Activated CD8-positive, alpha-beta memory T cell treated with anti-CD3 and anti-CD28 coated beads, Interleukin-2, amount 10 ng/mL, durations not matched to agents 7 days and 5 days (primary cell): ENCODE results near the gene HMCN2. TPM values are rescaled to one million over a fixed set of nuclear protein-coding genes. Genes with fewer than 3 reads are reported as not detected.
"Not testable (repeated sequence)": the region's sequence is repeated elsewhere in the genome, so short reads cannot be mapped to it uniquely, and the experiment has no call there.

Source experiments
- ATAC-seq: fragments of 150-1000 bp; cut with Tn5 transposase; one replicate; pipeline ENCODE4 v1.10.0; 2021; ENCODE audit warnings: moderate library complexity
- CTCF ChIA-PET: fragments of 350-600 bp; sonication (Branson Sonifier 250); formaldehyde crosslinking; loops from one replicate; lab custom pipeline; 2021; ENCODE audit warnings: antibody characterized with exemption; lab: Charles Lee
- DNase-seq: peaks from one replicate; pipeline ENCODE4 v3.0.0-alpha.2; 2020
- H3K27ac Mint-ChIP-seq: one replicate; pipeline ENCODE4 v1.8.0; 2021; ENCODE audit warnings: mild to moderate bottlenecking, mixed read lengths
- H3K27me3 Mint-ChIP-seq: one replicate; pipeline ENCODE4 v1.8.0; 2021; ENCODE audit warnings: mixed read lengths
- H3K36me3 Mint-ChIP-seq: one replicate; pipeline ENCODE4 v1.8.0; 2021; ENCODE audit warnings: mild to moderate bottlenecking, mixed read lengths
- H3K4me1 Mint-ChIP-seq: one replicate; pipeline ENCODE4 v1.8.0; 2021; ENCODE audit warnings: mixed read lengths
- H3K4me3 Mint-ChIP-seq: one replicate; pipeline ENCODE4 v1.8.0; 2021; ENCODE audit warnings: mild to moderate bottlenecking, moderate library complexity, mixed read lengths
- H3K9me3 Mint-ChIP-seq: one replicate; pipeline ENCODE4 v1.8.0; 2022; ENCODE audit warnings: low read depth, mixed read lengths
- total RNA-seq, 2 experiments: library from RNA; stranded (reverse); gene quantifications; one replicate each; pipeline ENCODE4 v1.2.3, GENCODE V29; 2021

The HMCN2 gene
- total RNA-seq, 2 experiments from 2014 or later: not detected

DNA sequence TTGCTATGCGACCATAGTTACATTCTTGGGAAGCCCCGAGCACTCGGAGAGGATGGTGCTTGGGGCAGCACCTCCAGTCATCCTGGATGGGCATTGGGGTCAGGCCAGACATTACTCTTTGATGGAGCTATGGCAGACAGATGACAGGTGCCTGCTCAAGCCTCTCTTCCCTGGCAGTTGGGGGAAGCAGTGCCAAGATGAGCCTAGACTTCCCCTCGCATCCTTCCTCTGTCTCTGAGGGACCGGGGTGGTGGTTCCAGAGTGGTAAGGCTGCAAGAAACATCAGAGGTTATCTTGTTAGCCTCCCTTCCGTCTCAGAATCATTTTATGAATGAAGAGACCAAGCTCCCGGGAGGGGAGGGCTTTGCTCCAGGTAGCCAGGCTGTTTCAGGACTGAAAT lies 2.8 kb upstream of the HMCN2 start:
- no peak for ATAC-seq
- no peak for DNase-seq
- H3K36me3 Mint-ChIP-seq: no peaks in the 10 kb centered on the region
- CTCF ChIA-PET: no interaction called here
- no peak overlapping the region for H3K4me3 Mint-ChIP-seq
- H3K27ac Mint-ChIP-seq: no peak overlapping the region
- H3K4me1 Mint-ChIP-seq: no peaks in the 10 kb centered on the region
- peaks cover 74% of the 10 kb centered on the region for H3K27me3 Mint-ChIP-seq
- no peaks in the 10 kb centered on the region for H3K9me3 Mint-ChIP-seq

DNA sequence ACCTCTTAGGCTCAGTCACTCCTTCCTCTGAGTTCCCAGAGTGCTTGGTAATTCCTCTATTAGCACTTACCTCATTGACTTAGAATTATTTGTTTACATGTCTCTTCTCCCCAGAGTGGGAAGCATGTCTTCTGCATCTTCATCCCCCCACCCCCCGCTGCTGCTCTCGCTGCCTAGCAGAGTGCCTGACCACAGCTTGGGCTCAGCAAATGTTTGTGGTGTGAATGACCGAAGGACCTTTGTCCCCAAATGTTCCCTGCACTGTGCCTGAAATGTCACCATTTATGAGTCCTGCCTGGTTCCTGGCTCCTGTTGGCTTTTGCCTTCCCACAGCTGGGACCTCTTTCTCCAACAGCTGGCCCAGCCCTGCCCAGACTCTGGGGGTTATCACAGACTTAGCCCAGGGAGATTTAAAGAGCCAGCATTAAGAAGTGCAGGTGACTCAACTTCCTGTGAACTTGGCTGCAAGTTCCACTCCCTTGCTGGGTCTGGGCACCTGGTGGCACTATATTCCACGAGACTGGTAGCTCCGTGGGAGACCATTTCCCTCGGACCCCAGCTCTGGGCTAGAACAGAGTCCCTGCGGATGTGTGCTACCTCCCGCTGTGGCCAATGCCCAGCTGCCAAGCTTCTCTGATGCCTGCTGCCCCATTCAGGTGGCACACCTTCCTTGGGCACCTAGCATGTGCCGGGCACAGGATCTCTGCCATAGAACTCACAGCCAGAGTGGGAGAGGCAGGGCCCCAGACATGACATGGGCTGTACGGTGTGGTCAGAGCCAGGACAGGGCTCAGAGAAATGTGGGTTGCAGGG lies 1.8 kb upstream of the HMCN2 start:
- H3K4me3 Mint-ChIP-seq: no peak overlapping the region

DNA sequence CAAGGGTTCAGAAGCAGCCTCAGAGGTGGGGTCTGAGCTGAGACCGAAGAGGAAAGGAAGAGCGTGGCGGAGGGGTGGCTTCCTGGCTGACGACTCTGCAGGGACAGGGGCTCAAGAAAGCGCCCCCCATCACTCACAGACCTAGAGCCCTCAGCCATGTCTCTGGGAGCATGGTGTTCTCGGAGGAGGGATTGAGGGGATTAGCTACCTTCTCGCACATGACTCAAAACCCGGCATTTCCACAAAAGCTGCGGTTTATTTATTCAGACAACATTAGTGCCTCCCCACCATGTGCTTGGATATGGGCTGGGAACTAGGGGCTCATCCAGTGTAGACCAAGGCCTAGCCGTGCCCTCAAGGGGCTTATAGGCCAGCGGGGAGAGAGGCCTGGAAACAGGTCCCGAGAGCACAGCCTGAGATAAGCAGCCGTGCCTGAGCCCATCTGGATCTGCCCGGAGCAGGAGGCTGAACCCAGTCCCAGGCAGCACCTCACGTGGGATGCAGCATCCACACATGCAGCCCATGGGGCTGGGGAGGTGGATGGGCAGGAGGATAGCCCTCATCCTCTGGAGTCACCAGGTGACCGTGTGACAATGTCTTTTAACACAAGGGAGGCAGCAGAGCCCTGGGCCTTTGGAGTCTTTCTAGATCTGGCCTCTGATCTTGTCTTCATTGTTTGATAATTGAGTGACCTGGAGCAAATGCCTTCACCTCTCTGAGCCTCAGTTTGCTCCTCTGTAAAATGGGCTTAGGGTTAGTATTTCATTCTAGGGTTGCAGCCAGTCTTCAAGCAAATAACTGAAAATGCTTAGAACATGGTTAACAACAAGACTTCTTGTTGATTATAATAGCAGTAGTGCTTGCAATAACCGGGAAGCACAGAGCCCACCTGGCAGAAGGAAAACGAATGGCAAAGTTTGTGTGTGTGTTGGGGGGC lies 878 bp upstream of the HMCN2 start:
- no peak overlapping the region for H3K4me3 Mint-ChIP-seq
- peaks cover 84% of the 10 kb centered on the region for H3K27me3 Mint-ChIP-seq
- no peaks in the 10 kb centered on the region for H3K9me3 Mint-ChIP-seq
- H3K4me1 Mint-ChIP-seq: no peaks in the 10 kb centered on the region
- H3K36me3 Mint-ChIP-seq: no peaks in the 10 kb centered on the region
- CTCF ChIA-PET: interaction anchor here (1.5 kb wide), 1 partner anchor 157 kb away, joined by 3 read pairs; no protein-coding TSS in a partner anchor
- no peak overlapping the region for H3K27ac Mint-ChIP-seq
- ATAC-seq (no peak), DNase-seq (no peak)

More for the DNA sequence above, 1.8 kb upstream of the HMCN2 start:
- ATAC-seq: no peak
- Mint-ChIP-seq H3K27me3 (peaks cover 84% of the 10 kb centered on the region), H3K36me3 (no peaks in the 10 kb centered on the region), H3K9me3 (no peaks in the 10 kb centered on the region), H3K27ac (no peak overlapping the region), H3K4me1 (no peaks in the 10 kb centered on the region)
- DNase-seq: no peak
- CTCF ChIA-PET: interaction anchor here (1.5 kb wide), 1 partner anchor 156 kb away, joined by 3 read pairs; no protein-coding TSS in a partner anchor

DNA sequence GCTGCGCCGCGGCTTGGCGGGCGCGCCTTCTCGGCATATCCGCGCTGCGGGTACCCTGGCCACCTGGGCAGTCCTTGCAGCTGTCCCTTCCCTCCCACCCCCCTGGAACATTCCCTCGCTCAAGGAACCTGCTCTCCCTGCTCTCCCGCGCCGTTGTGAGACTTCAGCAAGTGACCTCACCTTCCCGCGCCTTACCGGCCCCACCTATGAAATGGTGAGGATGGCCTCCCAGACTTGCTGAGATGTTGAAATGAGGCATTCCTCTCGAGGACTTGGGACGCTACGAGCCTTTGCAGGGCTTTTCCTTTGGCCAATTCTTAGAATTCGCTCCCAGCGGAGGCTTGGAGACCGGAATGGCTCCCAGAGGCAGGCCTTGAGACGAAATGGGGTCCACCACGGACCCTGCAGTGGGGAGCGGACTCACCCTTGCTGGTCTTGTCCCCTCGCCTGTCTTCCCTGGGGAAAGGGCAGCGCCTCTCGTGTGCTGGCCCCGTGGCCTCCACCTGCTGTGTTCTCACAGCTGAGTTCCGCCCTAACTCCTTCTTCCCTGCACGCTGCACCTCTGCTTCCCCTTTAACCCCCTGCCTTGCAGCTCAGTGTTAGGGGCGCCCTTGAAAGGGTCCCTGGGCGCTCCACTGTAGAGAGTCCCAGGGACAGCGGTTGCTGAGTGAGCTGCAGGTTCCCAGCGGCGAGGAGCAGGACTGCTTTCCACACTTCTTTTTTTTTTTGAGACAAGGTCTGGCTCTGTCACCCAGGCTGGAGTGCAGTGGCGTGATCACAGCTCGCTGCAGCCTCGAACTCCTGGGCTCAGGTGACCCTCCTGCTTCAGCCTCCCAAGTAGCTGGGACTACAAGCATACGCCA lies 907 bp downstream of the HMCN2 start:
- Mint-ChIP-seq H3K9me3 (no peaks in the 10 kb centered on the region), H3K27ac (no peak overlapping the region), H3K36me3 (no peaks in the 10 kb centered on the region), H3K4me3 (no peak overlapping the region), H3K4me1 (no peaks in the 10 kb centered on the region), H3K27me3 (peaks cover 87% of the 10 kb centered on the region)
- DNase-seq: no peak
- no peak for ATAC-seq
- CTCF ChIA-PET: no interaction called here

DNA sequence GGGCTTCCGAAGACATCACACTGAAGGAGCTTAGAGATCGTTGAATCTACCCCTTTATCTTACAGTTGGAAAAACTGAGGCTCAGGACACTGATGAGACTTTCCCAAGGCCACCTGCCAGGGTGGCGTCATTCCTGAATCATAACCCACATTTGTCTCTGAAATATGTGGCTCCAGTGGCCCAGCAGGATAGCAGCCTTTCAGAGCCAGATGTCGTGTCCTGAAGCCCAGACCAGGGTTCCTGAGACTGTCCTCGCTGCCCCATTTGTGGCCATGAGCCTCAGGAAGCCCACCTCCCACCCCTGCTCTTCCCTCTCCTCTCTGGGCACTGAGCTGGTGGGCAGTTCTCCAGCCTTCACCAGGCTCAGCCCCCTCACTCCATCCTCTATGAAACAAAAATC lies 2.4 kb downstream of the HMCN2 start:
- CTCF ChIA-PET: interaction anchor here (0.6 kb wide), 1 partner anchor 1787 kb away, joined by 3 read pairs; no protein-coding TSS in a partner anchor
- Mint-ChIP-seq H3K27ac (no peak overlapping the region), H3K4me3 (no peak overlapping the region), H3K36me3 (no peaks in the 10 kb centered on the region), H3K9me3 (no peaks in the 10 kb centered on the region), H3K4me1 (no peaks in the 10 kb centered on the region), H3K27me3 (peaks cover 84% of the 10 kb centered on the region)
- DNase-seq (no peak), ATAC-seq (no peak)

DNA sequence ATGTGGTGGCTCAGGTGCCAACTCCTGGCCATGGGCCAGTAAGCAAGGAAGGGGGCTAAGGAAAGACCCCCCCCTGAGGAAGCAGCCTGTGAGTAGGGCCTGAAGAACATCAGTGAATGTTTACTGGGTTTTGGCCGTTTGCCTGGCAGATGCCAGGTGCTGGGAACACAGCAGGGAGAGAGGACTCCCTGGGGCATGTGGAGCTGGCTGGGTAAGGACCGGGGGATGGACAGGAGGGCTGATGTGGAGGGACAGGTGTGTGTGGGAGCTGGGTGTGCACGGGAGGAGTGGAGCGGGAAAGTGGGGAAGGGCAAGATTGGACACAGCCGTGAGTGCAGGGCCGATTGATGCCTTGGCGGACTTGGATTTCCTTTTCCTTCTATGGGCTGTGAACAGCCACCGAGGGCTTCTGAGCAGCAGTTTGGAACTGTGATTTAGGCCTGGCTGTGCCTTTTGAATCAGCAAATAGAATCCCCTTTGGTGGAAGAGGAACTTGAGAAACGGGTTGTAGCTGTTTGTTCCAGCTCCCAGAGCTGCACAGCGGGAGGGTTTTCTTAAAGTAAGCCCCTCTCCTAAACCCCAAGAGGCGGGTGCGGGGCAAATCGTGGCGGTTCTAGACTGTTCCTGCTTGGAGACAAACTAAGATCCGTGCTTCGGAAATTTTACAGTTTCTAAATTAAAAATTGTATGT lies 3.1 kb downstream of the HMCN2 start:
- Mint-ChIP-seq H3K4me3 (no peak overlapping the region), H3K27ac (no peak overlapping the region), H3K9me3 (no peaks in the 10 kb centered on the region), H3K4me1 (no peaks in the 10 kb centered on the region), H3K27me3 (peaks cover 78% of the 10 kb centered on the region), H3K36me3 (no peaks in the 10 kb centered on the region)
- DNase-seq: no peak
- CTCF ChIA-PET: interaction anchor here (0.6 kb wide), 1 partner anchor 1786 kb away, joined by 3 read pairs; no protein-coding TSS in a partner anchor
- ATAC-seq: no peak

DNA sequence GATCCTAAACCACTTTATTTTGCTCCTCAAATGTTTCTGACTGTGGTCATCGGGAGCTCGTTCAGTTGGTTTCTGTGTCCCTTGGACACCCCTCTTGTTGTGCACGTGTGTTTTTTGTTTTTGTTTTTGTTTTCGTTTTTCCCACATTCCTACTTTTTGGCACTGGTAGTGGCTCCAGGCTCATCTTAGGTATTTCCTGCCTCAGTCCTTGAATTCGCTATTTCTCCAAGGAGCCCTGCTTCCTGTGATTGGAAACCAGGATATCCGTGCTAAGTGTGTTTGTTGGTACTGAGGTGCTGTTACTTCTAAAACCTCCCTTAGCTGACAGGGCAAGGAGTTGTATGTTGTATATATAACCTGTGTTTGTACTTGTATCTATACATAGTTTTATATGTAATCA lies 5.9 kb downstream of the HMCN2 start:
- CTCF ChIA-PET: no interaction called here

DNA sequence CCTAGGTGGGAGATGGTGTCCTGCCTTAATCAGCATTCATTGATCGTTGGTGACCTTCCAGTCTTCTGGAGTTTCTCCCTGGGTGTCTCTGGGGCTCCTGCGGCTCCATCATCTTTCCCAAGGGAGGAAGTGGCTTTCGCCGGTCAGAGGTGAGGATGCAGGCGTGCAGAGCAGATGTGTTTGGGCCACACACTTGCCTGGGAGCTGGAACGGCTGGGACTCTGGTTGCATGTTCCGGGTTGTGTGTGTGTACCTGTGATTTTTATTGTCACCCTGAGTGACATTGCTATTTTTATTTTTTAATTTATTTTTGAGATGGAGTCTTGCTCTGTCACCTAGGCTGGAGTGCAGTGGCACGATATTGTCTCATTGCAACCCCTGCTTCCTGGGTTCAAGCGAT lies 9.6 kb downstream of the HMCN2 start:
- no peaks in the 10 kb centered on the region for H3K4me1 Mint-ChIP-seq
- DNase-seq: no peak

More for the DNA sequence above, 5.9 kb downstream of the HMCN2 start:
- Mint-ChIP-seq H3K9me3 (no peaks in the 10 kb centered on the region), H3K27ac (no peak overlapping the region), H3K27me3 (peaks cover 57% of the 10 kb centered on the region), H3K4me1 (no peaks in the 10 kb centered on the region), H3K36me3 (no peaks in the 10 kb centered on the region), H3K4me3 (no peak overlapping the region)
- DNase-seq (no peak), ATAC-seq (no peak)

DNA sequence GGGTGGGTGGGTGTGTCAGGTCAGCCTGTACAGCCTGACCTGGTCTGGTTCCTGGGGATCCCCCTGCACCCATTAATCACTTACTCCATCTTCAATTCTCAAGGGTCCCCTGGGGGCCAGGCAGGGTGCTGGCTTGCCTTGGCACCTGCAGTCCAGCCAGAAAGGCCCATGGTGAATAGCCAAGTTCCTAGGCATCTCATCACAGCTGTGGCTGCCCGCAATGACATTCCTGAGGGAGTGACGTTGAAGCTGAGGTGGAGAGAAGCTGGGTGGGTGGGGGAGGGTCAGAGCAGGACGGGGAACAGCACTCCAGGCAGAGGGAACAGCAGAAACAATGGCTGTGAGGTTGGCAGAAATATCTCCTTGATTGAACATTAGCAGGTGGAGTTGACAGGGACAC lies 10.6 kb downstream of the HMCN2 start:
- Mint-ChIP-seq H3K4me3 (no peak overlapping the region), H3K9me3 (no peaks in the 10 kb centered on the region), H3K36me3 (no peaks in the 10 kb centered on the region), H3K27ac (no peak overlapping the region), H3K4me1 (no peaks in the 10 kb centered on the region), H3K27me3 (peaks cover 15% of the 10 kb centered on the region)
- ATAC-seq (no peak), DNase-seq (no peak)
- CTCF ChIA-PET: no interaction called here

More for the DNA sequence above, 9.6 kb downstream of the HMCN2 start:
- H3K27me3 Mint-ChIP-seq: peaks cover 22% of the 10 kb centered on the region
- ATAC-seq: no peak
- H3K4me3 Mint-ChIP-seq: no peak overlapping the region
- no peaks in the 10 kb centered on the region for H3K9me3 Mint-ChIP-seq
- no peaks in the 10 kb centered on the region for H3K36me3 Mint-ChIP-seq
- CTCF ChIA-PET: no interaction called here
- no peak overlapping the region for H3K27ac Mint-ChIP-seq

DNA sequence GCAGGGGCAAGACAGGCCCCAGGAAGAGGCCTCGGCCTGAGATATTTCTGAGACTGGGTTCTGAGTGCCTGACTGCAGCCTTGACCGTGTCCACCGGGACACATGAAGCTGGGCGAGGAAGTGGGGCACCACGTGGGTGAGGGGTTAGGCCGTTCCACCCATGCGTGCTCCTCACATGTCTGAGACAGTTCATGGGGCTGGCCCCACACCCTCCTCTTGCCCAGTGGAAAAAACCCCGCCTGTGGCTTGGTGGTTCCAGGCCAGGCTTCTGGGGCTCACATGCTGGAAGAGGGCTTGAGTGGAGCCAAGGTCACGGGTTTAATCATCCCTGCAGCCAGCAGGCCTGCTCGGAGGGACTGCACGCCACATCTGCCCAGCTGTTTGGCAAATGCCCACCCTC lies 11.4 kb downstream of the HMCN2 start:
- H3K4me1 Mint-ChIP-seq: no peaks in the 10 kb centered on the region
- no peaks in the 10 kb centered on the region for H3K9me3 Mint-ChIP-seq
- no peaks in the 10 kb centered on the region for H3K36me3 Mint-ChIP-seq
- no peak for ATAC-seq
- H3K27ac Mint-ChIP-seq: no peak overlapping the region
- CTCF ChIA-PET: no interaction called here
- no peak for DNase-seq
- peaks cover 6% of the 10 kb centered on the region for H3K27me3 Mint-ChIP-seq
- H3K4me3 Mint-ChIP-seq: no peak overlapping the region

DNA sequence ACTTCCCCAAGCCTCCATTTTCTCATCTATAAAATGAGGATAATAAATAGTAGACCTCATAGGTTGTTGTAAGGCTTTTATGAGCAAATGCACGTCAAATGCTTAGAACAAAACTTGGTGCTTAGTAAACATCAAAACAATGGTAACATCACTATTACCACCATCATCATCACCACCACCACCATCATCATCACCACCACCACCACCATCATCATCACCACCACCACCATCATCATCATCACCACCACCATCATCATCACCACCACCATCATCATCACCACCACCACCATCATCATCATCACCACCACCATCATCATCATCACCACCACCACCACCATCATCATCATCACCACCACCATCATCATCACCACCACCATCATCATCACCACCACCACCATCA lies 12.0 kb downstream of the HMCN2 start:
- CTCF ChIA-PET, H3K36me3 Mint-ChIP-seq, ATAC-seq: not testable (repeated sequence)

DNA sequence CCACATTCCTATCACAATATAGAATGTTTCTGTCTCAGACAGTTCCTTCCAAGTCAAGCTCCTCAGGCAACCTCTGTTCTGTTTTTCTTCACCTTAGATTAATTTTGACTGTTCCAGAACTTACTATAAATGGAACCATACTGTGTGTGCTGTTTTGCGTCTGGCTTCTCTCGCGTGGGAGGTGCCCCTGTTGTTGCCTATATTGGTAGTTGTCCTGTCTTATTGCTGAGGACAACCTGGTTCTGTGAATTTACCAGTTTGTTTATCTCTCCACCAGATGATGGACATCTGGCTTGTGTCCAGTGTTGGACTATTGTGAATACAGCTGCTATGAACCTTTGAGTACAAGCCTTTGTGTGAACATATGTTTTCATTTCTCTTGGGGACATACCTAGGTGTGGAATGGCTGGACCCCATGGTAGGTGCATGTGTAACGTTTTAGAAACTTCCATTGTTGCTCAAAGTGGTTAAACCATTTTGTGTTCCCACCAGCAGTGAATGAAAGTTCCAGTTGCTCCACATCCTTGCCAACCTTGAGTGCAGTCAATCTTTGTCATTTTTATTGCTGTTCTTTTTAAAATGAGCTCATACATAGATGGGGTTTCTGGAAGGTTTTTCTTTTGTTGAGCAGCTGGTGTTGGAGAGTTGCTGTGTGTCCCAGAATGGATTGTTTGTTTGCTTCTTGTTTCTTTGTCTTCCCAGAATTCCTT lies 18.1 kb downstream of the HMCN2 start:
- ATAC-seq (no peak), DNase-seq (no peak)
- H3K27me3 Mint-ChIP-seq: no peaks in the 10 kb centered on the region
- CTCF ChIA-PET: no interaction called here
- no peaks in the 10 kb centered on the region for H3K36me3 Mint-ChIP-seq
- no peaks in the 10 kb centered on the region for H3K4me1 Mint-ChIP-seq
- H3K9me3 Mint-ChIP-seq: no peaks in the 10 kb centered on the region
- no peak overlapping the region for H3K27ac Mint-ChIP-seq
- no peak overlapping the region for H3K4me3 Mint-ChIP-seq

More for the DNA sequence above, 12.0 kb downstream of the HMCN2 start:
- not testable (repeated sequence) for H3K27me3 Mint-ChIP-seq, H3K9me3 Mint-ChIP-seq, H3K4me1 Mint-ChIP-seq, H3K27ac Mint-ChIP-seq, DNase-seq, H3K4me3 Mint-ChIP-seq
